Endothelial cell of umbilical vein (primary cell): ENCODE data around the gene CYB5R2.
"Not testable (repeated sequence)": the region's sequence is repeated elsewhere in the genome, so short reads cannot be mapped to it uniquely, and the experiment has no call there.

Source experiments
- EZH2 ChIP-seq: IDR thresholded peaks from 2 replicates; pipeline ENCODE4 v1.6.1; 2012; ENCODE audit warnings: borderline replicate concordance, low read depth, mild to moderate bottlenecking, moderate library complexity, low read length, inconsistent platforms; ENCODE audit not compliant: severe bottlenecking
- FOS ChIP-seq: IDR thresholded peaks from 2 replicates; pipeline ENCODE4 v1.6.1; 2011; ENCODE audit warnings: mild to moderate bottlenecking, low read length, moderate library complexity, borderline replicate concordance; ENCODE audit not compliant: insufficient read depth
- GATA2 ChIP-seq: IDR thresholded peaks from 2 replicates; pipeline ENCODE4 v1.7.0; 2011; ENCODE audit warnings: low read depth, mild to moderate bottlenecking, moderate library complexity, mixed read lengths, low read length; ENCODE audit not compliant: insufficient read length, insufficient read depth
- MAX ChIP-seq: IDR thresholded peaks from 2 replicates; pipeline ENCODE4 v1.6.1; 2011; ENCODE audit not compliant: insufficient read depth, insufficient read length
- POLR2A ChIP-seq: IDR thresholded peaks from 2 replicates; pipeline ENCODE4 v1.6.1; 2012; ENCODE audit warnings: low read depth, mild to moderate bottlenecking, control low read depth, low read length
- POLR2AphosphoS5 ChIP-seq: IDR thresholded peaks from 2 replicates; pipeline ENCODE4 v1.6.1; 2012; ENCODE audit warnings: low read depth, mild to moderate bottlenecking, control low read depth, low read length, moderate library complexity; ENCODE audit not compliant: insufficient read depth
- TF ChIP-seq, protein P1 (sequence below), 2 donors: IDR thresholded peaks; 1 replicate in 1 of 2; 2 replicates in 1 of 2; pipeline ENCODE4 v1.5.1; 2011; ENCODE audit warnings: low read length in 2 of 2, mild to moderate bottlenecking in 2 of 2, moderate library complexity in 2 of 2, control low read depth in 1 of 2, inconsistent platforms in 1 of 2, low read depth in 1 of 2; ENCODE audit not compliant: insufficient read depth in 1 of 2; ENCODE audit errors: extremely low read depth in 1 of 2

GRCh38 chr11:7663531-7663930, 9.8 kb downstream of the CYB5R2 start:
- not testable (repeated sequence) for TF ChIP-seq EZH2, POLR2AphosphoS5, POLR2A, MAX, FOS, GATA2
- TF ChIP-seq, protein P1, sequence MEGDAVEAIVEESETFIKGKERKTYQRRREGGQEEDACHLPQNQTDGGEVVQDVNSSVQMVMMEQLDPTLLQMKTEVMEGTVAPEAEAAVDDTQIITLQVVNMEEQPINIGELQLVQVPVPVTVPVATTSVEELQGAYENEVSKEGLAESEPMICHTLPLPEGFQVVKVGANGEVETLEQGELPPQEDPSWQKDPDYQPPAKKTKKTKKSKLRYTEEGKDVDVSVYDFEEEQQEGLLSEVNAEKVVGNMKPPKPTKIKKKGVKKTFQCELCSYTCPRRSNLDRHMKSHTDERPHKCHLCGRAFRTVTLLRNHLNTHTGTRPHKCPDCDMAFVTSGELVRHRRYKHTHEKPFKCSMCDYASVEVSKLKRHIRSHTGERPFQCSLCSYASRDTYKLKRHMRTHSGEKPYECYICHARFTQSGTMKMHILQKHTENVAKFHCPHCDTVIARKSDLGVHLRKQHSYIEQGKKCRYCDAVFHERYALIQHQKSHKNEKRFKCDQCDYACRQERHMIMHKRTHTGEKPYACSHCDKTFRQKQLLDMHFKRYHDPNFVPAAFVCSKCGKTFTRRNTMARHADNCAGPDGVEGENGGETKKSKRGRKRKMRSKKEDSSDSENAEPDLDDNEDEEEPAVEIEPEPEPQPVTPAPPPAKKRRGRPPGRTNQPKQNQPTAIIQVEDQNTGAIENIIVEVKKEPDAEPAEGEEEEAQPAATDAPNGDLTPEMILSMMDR (IDR thresholded peaks at IDR 0.05; ENCODE audit: extremely low read depth in 1 of 2, insufficient read depth in 1 of 2, low read depth in 1 of 2, low read length in 2 of 2) = not testable (repeated sequence)
